Keratinocyte (primary cell): ENCODE data around the gene TRIM10. TPM values are rescaled to one million over a fixed set of nuclear protein-coding genes. Genes with fewer than 3 reads are reported as not detected.

Source experiments
- DNase-seq: peaks from one replicate; pipeline ENCODE4 v3.0.0-alpha.2; 2011; ENCODE audit warnings: low read depth, missing footprints, low spot score
- FAIRE-seq: peaks from 2 replicates; lab custom pipeline; 2011; peaks lifted over from hg19 to GRCh38; lab: Jason Lieb, UNC
- H2AFZ ChIP-seq: 2 replicates; pipeline ENCODE4 v1.6.0; 2012; ENCODE audit warnings: low read length, control low read depth, inconsistent platforms; ENCODE audit not compliant: control insufficient read depth
- H3K27ac ChIP-seq: 2 replicates; pipeline ENCODE4 v1.5.1; 2011; ENCODE audit warnings: low read length; ENCODE audit not compliant: control insufficient read depth, insufficient read depth
- H3K27me3 ChIP-seq: 3 replicates; pipeline ENCODE4 v1.6.0; 2011; ENCODE audit warnings: low read length; ENCODE audit not compliant: control insufficient read depth, insufficient read depth; ENCODE audit errors: extremely low read depth
- H3K36me3 ChIP-seq, 2 experiments: 2 replicates in 1 of 2; 3 replicates in 1 of 2; pipeline ENCODE4 v1.5.1; 2011; ENCODE audit warnings: low read length in 2 of 2, mild to moderate bottlenecking in 1 of 2; ENCODE audit not compliant: control insufficient read depth in 2 of 2, insufficient read depth in 2 of 2; ENCODE audit errors: extremely low read depth in 1 of 2
- H3K4me1 ChIP-seq: 3 replicates; pipeline ENCODE4 v1.5.1; 2011; ENCODE audit warnings: low read length; ENCODE audit not compliant: control insufficient read depth, insufficient read depth; ENCODE audit errors: extremely low read depth
- H3K4me2 ChIP-seq: 3 replicates; pipeline ENCODE4 v1.6.0; 2011; ENCODE audit warnings: low read depth, low read length; ENCODE audit not compliant: control insufficient read depth, insufficient read depth; ENCODE audit errors: extremely low read depth
- H3K4me3 ChIP-seq, 3 experiments: fragments of 200-600 bp in 1 of 3; sonication (generic) in 1 of 3; 2 replicates in 2 of 3; 3 replicates in 1 of 3; pipeline ENCODE4 v1.5.1; 2011 to 2016; ENCODE audit warnings: low read length in 3 of 3, mild to moderate bottlenecking in 3 of 3, control low read depth in 2 of 3, inconsistent platforms in 1 of 3, low read depth in 1 of 3, mixed read lengths in 1 of 3, mixed run types in 1 of 3, moderate library complexity in 1 of 3; ENCODE audit not compliant: control insufficient read depth in 2 of 3, insufficient read depth in 2 of 3; ENCODE audit errors: extremely low read depth in 1 of 3
- H3K79me2 ChIP-seq: 2 replicates; pipeline ENCODE4 v1.6.0; 2012; ENCODE audit warnings: low read length; ENCODE audit not compliant: control insufficient read depth, insufficient read depth
- H3K9ac ChIP-seq: 3 replicates; pipeline ENCODE4 v1.6.0; 2011; ENCODE audit warnings: low read length; ENCODE audit not compliant: control insufficient read depth, insufficient read depth; ENCODE audit errors: extremely low read depth
- H3K9me1 ChIP-seq: 3 replicates; pipeline ENCODE4 v1.6.0; 2011; ENCODE audit warnings: low read length; ENCODE audit not compliant: control insufficient read depth, insufficient read depth; ENCODE audit errors: extremely low read depth
- H3K9me3 ChIP-seq: 2 replicates; pipeline ENCODE4 v1.5.1; 2012; ENCODE audit warnings: low read depth, low read length; ENCODE audit not compliant: control insufficient read depth
- H4K20me1 ChIP-seq: 3 replicates; pipeline ENCODE4 v1.6.0; 2011; ENCODE audit warnings: low read length; ENCODE audit not compliant: control insufficient read depth, insufficient read depth; ENCODE audit errors: extremely low read depth
- EZH2 ChIP-seq: IDR thresholded peaks from one replicate; pipeline ENCODE4 v1.6.1; 2012; ENCODE audit warnings: inconsistent platforms, mild to moderate bottlenecking, low read length, moderate library complexity
- dilution Hi-C: fragments of 300-500 bp; cut with MboI; formaldehyde crosslinking; loops from one replicate; pipeline ENCODE4 v1.7.0; 2020; ENCODE audit warnings: low sequenced_read_pairs; ENCODE audit not compliant: extremely low pct_ligation_motif_present
- polyA plus RNA-seq, 5 experiments: library from polyadenylated mRNA; depleted of rRNA in 3 of 5; stranded (reverse) in 3 of 5; stranded (forward) in 1 of 5; unstranded in 1 of 5; fragments of >200 nt; gene quantifications; 1 replicate in 1 of 5; 2 replicates in 3 of 5; 3 replicates in 1 of 5; pipeline versions ENCODE4 v1.2.1 to v1.2.3, GENCODE V29; 2011 to 2012; ENCODE audit warnings: missing spikeins in 2 of 5, low read depth in 1 of 5, low replicate concordance in 1 of 5
- TF ChIP-seq, protein P1 (sequence below), 3 experiments: IDR thresholded peaks in 1 of 3; conservative IDR thresholded peaks in 1 of 3; optimal IDR thresholded peaks in 1 of 3; 2 replicates in 2 of 3; 3 replicates in 1 of 3; pipeline versions ENCODE3 to v1.5.1; 2011; ENCODE audit warnings: low read length in 3 of 3, mild to moderate bottlenecking in 3 of 3, moderate library complexity in 2 of 3, control low read depth in 1 of 3, inconsistent platforms in 1 of 3; ENCODE audit not compliant: insufficient read depth in 2 of 3; ENCODE audit errors: extremely low read depth in 1 of 3

TRIM10 gene
- polyA plus RNA-seq, 1 donor (not counting 4 experiments of a cell fraction or from before 2014, with no cell fraction given), result not detected

- H3K4me3 ChIP-seq, result peak overlapping the region in 1 of 3 experiments; percentile 39
- no peaks in the 10 kb centered on the region for H3K36me3 ChIP-seq
- dilution Hi-C loops, result loop anchor here (10.0 kb wide), 1 partner anchor 56 kb away; the partner anchor contains the start of gene RNF39
- H3K9me1 ChIP-seq, result no peaks in the 10 kb centered on the region
- peaks cover 49% of the 10 kb centered on the region for H3K27me3 ChIP-seq
- no peak overlapping the region for H3K27ac ChIP-seq
- H3K4me2 ChIP-seq, result peak overlapping the region; percentile 70
- no peak overlapping the region for H3K9ac ChIP-seq
- H3K4me1 ChIP-seq, result peaks cover 8% of the 10 kb centered on the region
- DNase-seq (peak; percentile 57), FAIRE-seq (peak; percentile 67)
- TF ChIP-seq EZH2, result no peak
- TF ChIP-seq, protein P1, sequence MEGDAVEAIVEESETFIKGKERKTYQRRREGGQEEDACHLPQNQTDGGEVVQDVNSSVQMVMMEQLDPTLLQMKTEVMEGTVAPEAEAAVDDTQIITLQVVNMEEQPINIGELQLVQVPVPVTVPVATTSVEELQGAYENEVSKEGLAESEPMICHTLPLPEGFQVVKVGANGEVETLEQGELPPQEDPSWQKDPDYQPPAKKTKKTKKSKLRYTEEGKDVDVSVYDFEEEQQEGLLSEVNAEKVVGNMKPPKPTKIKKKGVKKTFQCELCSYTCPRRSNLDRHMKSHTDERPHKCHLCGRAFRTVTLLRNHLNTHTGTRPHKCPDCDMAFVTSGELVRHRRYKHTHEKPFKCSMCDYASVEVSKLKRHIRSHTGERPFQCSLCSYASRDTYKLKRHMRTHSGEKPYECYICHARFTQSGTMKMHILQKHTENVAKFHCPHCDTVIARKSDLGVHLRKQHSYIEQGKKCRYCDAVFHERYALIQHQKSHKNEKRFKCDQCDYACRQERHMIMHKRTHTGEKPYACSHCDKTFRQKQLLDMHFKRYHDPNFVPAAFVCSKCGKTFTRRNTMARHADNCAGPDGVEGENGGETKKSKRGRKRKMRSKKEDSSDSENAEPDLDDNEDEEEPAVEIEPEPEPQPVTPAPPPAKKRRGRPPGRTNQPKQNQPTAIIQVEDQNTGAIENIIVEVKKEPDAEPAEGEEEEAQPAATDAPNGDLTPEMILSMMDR (optimal IDR thresholded peaks at IDR 0.05 in 1 of 3, IDR thresholded peaks at IDR 0.05 in 1 of 3, conservative IDR thresholded peaks at IDR 0.05 in 1 of 3; ENCODE audit: extremely low read depth in 1 of 3, insufficient read depth in 2 of 3, low read length in 3 of 3), result peak; percentile 99 to 100 (median 100)
- H2AFZ ChIP-seq, result peak overlapping the region; percentile 77
- H4K20me1 ChIP-seq, result no peaks in the 10 kb centered on the region
- H3K79me2 ChIP-seq, result no peaks in the 10 kb centered on the region
- no peaks in the 10 kb centered on the region for H3K9me3 ChIP-seq
Measured at GRCh38 chr6:30130887-30131862, 29.8 kb downstream of the TRIM10 start.

- no peaks in the 10 kb centered on the region for H3K79me2 ChIP-seq
- H3K9me3 ChIP-seq, result no peaks in the 10 kb centered on the region
- H3K4me2 ChIP-seq, result no peak overlapping the region
- H4K20me1 ChIP-seq, result no peaks in the 10 kb centered on the region
- FAIRE-seq (no peak), DNase-seq (no peak)
- TF ChIP-seq, protein P1 (optimal IDR thresholded peaks at IDR 0.05 in 1 of 3, IDR thresholded peaks at IDR 0.05 in 1 of 3, conservative IDR thresholded peaks at IDR 0.05 in 1 of 3; ENCODE audit: extremely low read depth in 1 of 3, insufficient read depth in 2 of 3, low read length in 3 of 3), result no peak
- no peak for TF ChIP-seq EZH2
- H3K9ac ChIP-seq, result no peak overlapping the region
- H3K4me1 ChIP-seq, result peaks cover 8% of the 10 kb centered on the region
- H2AFZ ChIP-seq, result no peak overlapping the region
- peaks cover 49% of the 10 kb centered on the region for H3K27me3 ChIP-seq
- no peak overlapping the region for H3K4me3 ChIP-seq
- H3K27ac ChIP-seq, result no peak overlapping the region
- H3K36me3 ChIP-seq, result no peaks in the 10 kb centered on the region
- dilution Hi-C loops, result loop anchor here (10.0 kb wide), 1 partner anchor 55 kb away; the partner anchor contains the start of gene RNF39
- no peaks in the 10 kb centered on the region for H3K9me1 ChIP-seq
Measured at GRCh38 chr6:30130179-30130679, 30.8 kb downstream of the TRIM10 start.
